ENCODE results near the gene PBRM1. TPM values are rescaled to one million over a fixed set of nuclear protein-coding genes. Genes with fewer than 3 reads are reported as not detected.
A peak's percentile ranks its signal among the peaks of the same experiment; 100 is the strongest.

Gene PBRM1
- total RNA-seq, 6 experiments from 2014 or later = 17.1 to 36.4 (median 27.2) TPM

DNA sequence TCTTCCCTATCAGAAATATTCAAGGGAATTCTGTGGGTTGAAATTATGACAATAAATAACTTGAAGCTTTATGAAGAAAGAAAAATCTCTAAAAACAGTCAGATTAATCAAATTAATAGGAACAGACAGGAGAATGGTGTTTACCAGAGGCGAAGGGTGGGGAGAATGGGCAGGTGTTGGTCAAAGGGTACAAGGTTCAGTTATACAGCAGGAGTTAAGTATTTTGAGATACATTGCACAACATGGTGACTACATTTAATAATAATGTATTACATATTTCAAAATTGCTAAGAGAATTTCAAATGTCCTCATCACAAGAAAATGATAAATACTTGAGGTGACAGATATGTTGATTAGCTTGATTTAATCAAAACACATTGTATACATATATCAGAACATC lies 38.8 kb upstream of the PBRM1 start:
- H3K36me3 ChIP-seq = peaks cover 0 to 7% (median 0%) of the 10 kb centered on the region in 4 donors
- H3K9me3 ChIP-seq = no peaks in the 10 kb centered on the region
- WGBS (ENCODE audit: insufficient coverage, low coverage, low lambda C conversion rate, missing lambda C conversion rate) = 38% methylated on average over 1 of the region's 1 CpG
- intact Hi-C loops (cut with DNase I) = no loop called here
- peaks cover 0 to 11% (median 5%) of the 10 kb centered on the region in 4 donors for H3K4me1 ChIP-seq
- H3K4me3 ChIP-seq = no peak overlapping the region
- no peak for DNase-seq
- ATAC-seq = peak; percentile 93 to 94 (median 94)
- H3K27ac ChIP-seq = peak overlapping the region in 2 of 3 donors; percentile 32 to 54
- TF ChIP-seq POLR2A (IDR thresholded peaks at IDR 0.05) (no peak), CTCF (IDR thresholded peaks at IDR 0.05) (no peak)
- no peaks in the 10 kb centered on the region for H3K27me3 ChIP-seq

- 100% methylated on average over 2 of the region's 5 CpGs for WGBS (ENCODE audit: insufficient coverage, low coverage, low lambda C conversion rate, missing lambda C conversion rate)
- peaks cover 0 to 3% (median under 1%) of the 10 kb centered on the region in 4 donors for H3K36me3 ChIP-seq
- no peaks in the 10 kb centered on the region for H3K27me3 ChIP-seq
- no peaks in the 10 kb centered on the region for H3K9me3 ChIP-seq
- H3K4me3 ChIP-seq = no peak overlapping the region
- peak in 1 of 4 donors; percentile 15 for ATAC-seq
- intact Hi-C loops (cut with DNase I) = no loop called here
- peaks cover 0 to 11% (median 5%) of the 10 kb centered on the region in 4 donors for H3K4me1 ChIP-seq
- no peak for DNase-seq
- no peak for TF ChIP-seq CTCF (IDR thresholded peaks at IDR 0.05)
- H3K27ac ChIP-seq = peak overlapping the region in 1 of 3 donors; percentile 32
Observed at GRCh38 chr3:52723935-52724334, 38.2 kb upstream of the PBRM1 start.

DNA sequence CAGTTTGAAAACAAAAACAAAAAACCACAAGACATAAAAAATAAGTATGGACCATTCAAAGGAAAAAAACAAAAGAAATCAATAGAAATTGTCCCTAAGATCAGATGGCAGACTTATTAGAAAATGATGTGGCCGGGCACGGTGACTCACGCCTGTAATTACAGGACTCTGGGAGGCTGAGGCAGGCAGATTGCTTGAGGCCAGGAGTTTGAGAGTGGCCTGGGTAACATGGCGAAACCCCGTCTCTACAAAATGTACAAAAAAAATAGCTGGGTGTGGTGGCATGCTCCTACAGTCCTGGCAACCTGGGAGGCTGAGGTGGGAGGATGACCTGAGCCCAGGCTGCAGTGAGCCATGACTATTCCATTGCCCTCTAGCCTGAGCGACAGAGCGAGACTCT lies 36.8 kb upstream of the PBRM1 start:
- intact Hi-C loops (cut with DNase I) = no loop called here

GRCh38 chr3:52721730-52722008 lies 36.0 kb upstream of the PBRM1 start:
- TF ChIP-seq POLR2A (IDR thresholded peaks at IDR 0.05) (no peak), CTCF (IDR thresholded peaks at IDR 0.05) (no peak)
- Histone ChIP-seq H3K4me1 (peaks cover 0 to 11% (median 5%) of the 10 kb centered on the region in 4 donors), H3K9me3 (no peaks in the 10 kb centered on the region), H3K4me3 (no peak overlapping the region), H3K27me3 (no peaks in the 10 kb centered on the region), H3K36me3 (peaks cover 0 to 3% (median 0%) of the 10 kb centered on the region in 4 donors), H3K27ac (no peak overlapping the region)
- intact Hi-C loops (cut with DNase I) = no loop called here
- no CpG with 5 or more reads among the region's 1 CpG for WGBS (ENCODE audit: insufficient coverage, low coverage, low lambda C conversion rate, missing lambda C conversion rate)
- DNase-seq = no peak
- no peak for ATAC-seq

More for the DNA sequence above, 36.8 kb upstream of the PBRM1 start:
- Histone ChIP-seq H3K9me3 (no peaks in the 10 kb centered on the region), H3K27me3 (no peaks in the 10 kb centered on the region), H3K4me3 (no peak overlapping the region), H3K4me1 (peaks cover 0 to 11% (median 5%) of the 10 kb centered on the region in 4 donors), H3K27ac (no peak overlapping the region), H3K36me3 (peaks cover 0 to 3% (median 0%) of the 10 kb centered on the region in 4 donors)
- ATAC-seq (no peak), DNase-seq (no peak)
- WGBS (ENCODE audit: insufficient coverage, low coverage, low lambda C conversion rate, missing lambda C conversion rate) = 93% methylated on average over 4 of the region's 7 CpGs
- TF ChIP-seq CTCF (IDR thresholded peaks at IDR 0.05) (no peak), POLR2A (IDR thresholded peaks at IDR 0.05) (no peak)
